Ishikawa (cell line): ENCODE measurements around the gene GRID1.

Experiments
- CEBPB ChIP-seq: IDR thresholded peaks from 2 replicates; pipeline ENCODE4 v1.6.1; 2012
- CREB1 ChIP-seq: IDR thresholded peaks from 2 replicates; pipeline ENCODE4 v1.6.1; 2012; ENCODE audit warnings: low read depth
- EGR1 ChIP-seq: IDR thresholded peaks from 2 replicates; pipeline ENCODE4 v1.6.1; 2012
- EP300 ChIP-seq: IDR thresholded peaks from 2 replicates; pipeline ENCODE4 v1.6.1; 2012; ENCODE audit warnings: borderline replicate concordance
- FOXM1 ChIP-seq: IDR thresholded peaks from 2 replicates; pipeline ENCODE4 v1.6.1; 2012; ENCODE audit warnings: low read depth, borderline replicate concordance
- MAX ChIP-seq: IDR thresholded peaks from 2 replicates; pipeline ENCODE4 v1.6.1; 2012
- NFIC ChIP-seq: IDR thresholded peaks from 2 replicates; pipeline ENCODE4 v1.6.1; 2012
- RAD21 ChIP-seq: IDR thresholded peaks from 2 replicates; pipeline ENCODE4 v1.6.1; 2012; ENCODE audit warnings: low read depth
- REST ChIP-seq: IDR thresholded peaks from 2 replicates; pipeline ENCODE4 v1.6.1; 2012; ENCODE audit warnings: low read depth, mild to moderate bottlenecking
- TAF1 ChIP-seq: IDR thresholded peaks from 2 replicates; pipeline ENCODE4 v1.6.1; 2012; ENCODE audit warnings: low read depth, mild to moderate bottlenecking
- TCF12 ChIP-seq: IDR thresholded peaks from 2 replicates; pipeline ENCODE4 v1.6.1; 2012; ENCODE audit warnings: low read depth
- TEAD4 ChIP-seq: IDR thresholded peaks from 2 replicates; pipeline ENCODE4 v1.6.1; 2012
- USF1 ChIP-seq: IDR thresholded peaks from 2 replicates; pipeline ENCODE4 v1.6.1; 2012
- YY1 ChIP-seq: IDR thresholded peaks from 2 replicates; pipeline ENCODE4 v1.6.1; 2012; ENCODE audit warnings: low read depth
- ZBTB7A ChIP-seq: IDR thresholded peaks from 2 replicates; pipeline ENCODE4 v1.6.1; 2012; ENCODE audit warnings: low read depth

Gene GRID1

GRCh38 chr10:85604136-85604725, 762.4 kb downstream of the GRID1 start:
- TF ChIP-seq TEAD4 (no peak), FOXM1 (no peak), YY1 (no peak), EGR1 (no peak), EP300 (no peak), MAX (no peak), TAF1 (no peak)

GRCh38 chr10:85603151-85603940, 763.2 kb downstream of the GRID1 start:
- TF ChIP-seq CEBPB, result no peak
- no peak for TF ChIP-seq ZBTB7A

GRCh38 chr10:85602713-85603112, 763.9 kb downstream of the GRID1 start:
- TF ChIP-seq USF1 (no peak), TEAD4 (no peak), EGR1 (no peak), CEBPB (no peak), TCF12 (no peak), RAD21 (no peak), CREB1 (no peak), REST (no peak), NFIC (no peak), FOXM1 (no peak), YY1 (no peak), TAF1 (no peak), MAX (no peak), ZBTB7A (no peak), EP300 (no peak)

- TF ChIP-seq TAF1, result no peak
- no peak for TF ChIP-seq MAX
These were observed 764.3 kb downstream of the GRID1 start for GRCh38 chr10:85602306-85602705.

- no peak for TF ChIP-seq CREB1
- no peak for TF ChIP-seq EGR1
- no peak for TF ChIP-seq NFIC
- TF ChIP-seq TAF1, result no peak
- no peak for TF ChIP-seq YY1
- TF ChIP-seq USF1, result no peak
- TF ChIP-seq REST, result no peak
- TF ChIP-seq TCF12, result no peak
- no peak for TF ChIP-seq FOXM1
- TF ChIP-seq ZBTB7A, result no peak
- no peak for TF ChIP-seq CEBPB
- TF ChIP-seq TEAD4, result no peak
- TF ChIP-seq MAX, result no peak
- no peak for TF ChIP-seq EP300
- TF ChIP-seq RAD21, result no peak
These were observed 765.1 kb downstream of the GRID1 start for GRCh38 chr10:85601526-85601925.

- TF ChIP-seq CREB1, result no peak
- TF ChIP-seq TEAD4, result no peak
- TF ChIP-seq TAF1, result no peak
- no peak for TF ChIP-seq MAX
- TF ChIP-seq EP300, result no peak
- no peak for TF ChIP-seq FOXM1
- TF ChIP-seq REST, result no peak
- no peak for TF ChIP-seq EGR1
- TF ChIP-seq RAD21, result no peak
- no peak for TF ChIP-seq ZBTB7A
- no peak for TF ChIP-seq TCF12
- no peak for TF ChIP-seq YY1
- TF ChIP-seq CEBPB, result no peak
- TF ChIP-seq NFIC, result no peak
- no peak for TF ChIP-seq USF1
These were observed 765.9 kb downstream of the GRID1 start for GRCh38 chr10:85600744-85601081.
